Measurements from ENCODE around the gene UPB1.
"Not testable (repeated sequence)": the region's sequence is repeated elsewhere in the genome, so short reads cannot be mapped to it uniquely, and the experiment has no call there.

Gene UPB1

DNA sequence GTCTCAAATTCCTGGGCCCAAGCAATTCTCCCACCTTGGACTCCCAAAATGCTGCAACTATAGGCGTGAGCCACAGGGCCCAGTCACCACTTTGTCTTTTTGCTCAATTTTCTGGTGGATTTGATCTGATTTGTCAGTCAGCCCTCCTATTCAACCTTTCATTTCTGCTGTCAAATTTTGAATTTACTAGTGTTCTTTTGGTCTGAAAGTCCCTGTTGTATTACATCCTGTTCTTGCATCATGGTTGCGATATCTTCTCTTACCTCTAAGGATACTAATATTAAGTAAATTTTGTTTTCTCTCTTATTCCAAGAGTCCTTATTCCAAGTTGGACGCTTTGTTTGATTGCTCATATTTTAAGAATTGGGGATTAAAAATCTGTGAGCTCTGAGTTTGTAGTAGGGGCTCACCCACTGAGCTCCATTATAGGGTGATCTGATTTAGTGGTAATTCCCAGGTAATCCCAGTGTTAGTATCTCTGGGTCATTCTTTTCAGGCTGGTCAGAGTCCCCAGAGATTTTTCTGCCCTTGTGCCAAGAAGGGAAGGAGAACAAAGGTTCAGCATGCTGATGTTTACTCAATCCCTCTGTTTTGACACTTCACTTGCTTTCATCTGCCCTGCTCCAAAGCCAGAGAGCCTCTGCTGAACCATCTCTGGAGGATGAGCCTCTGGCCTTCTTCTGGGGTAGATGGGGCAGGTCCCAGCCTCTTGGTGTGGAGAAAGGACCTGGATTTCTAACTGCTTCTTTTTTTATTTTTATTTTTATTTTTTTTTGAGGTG, 10.0 kb downstream of the UPB1 start:
- DNase-seq = no peak

DNA sequence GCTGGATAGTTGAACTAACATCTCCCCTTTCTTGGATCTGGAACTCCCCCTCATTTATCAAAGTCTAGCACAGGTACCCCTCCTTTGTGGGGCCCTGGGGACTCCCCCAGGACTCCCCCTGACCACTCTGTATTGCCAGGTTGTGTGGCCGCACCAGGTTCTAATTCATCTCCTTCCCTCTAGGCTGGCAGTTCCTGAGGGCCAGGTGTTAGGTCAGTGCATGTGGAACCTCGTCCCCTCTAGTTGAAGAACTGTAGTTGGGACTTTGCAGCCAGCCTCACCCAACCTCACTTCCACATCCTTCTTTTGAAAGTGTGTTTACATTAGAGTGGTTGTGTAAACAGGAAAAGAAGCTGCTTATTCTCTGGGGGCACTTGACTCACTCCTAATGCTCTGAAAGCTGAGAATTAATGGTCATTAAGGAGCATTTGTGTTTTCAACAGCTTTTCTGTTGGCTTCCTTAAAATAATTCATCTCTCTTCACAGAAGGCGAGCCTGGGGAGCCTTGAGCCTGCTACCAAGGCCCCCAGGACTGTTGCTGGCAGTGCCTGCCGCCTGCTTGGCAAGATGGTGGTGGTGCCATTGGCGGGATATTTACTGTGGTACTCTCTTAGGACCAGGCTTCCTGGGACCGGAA, 11.8 kb downstream of the UPB1 start:
- DNase-seq = no peak

DNA sequence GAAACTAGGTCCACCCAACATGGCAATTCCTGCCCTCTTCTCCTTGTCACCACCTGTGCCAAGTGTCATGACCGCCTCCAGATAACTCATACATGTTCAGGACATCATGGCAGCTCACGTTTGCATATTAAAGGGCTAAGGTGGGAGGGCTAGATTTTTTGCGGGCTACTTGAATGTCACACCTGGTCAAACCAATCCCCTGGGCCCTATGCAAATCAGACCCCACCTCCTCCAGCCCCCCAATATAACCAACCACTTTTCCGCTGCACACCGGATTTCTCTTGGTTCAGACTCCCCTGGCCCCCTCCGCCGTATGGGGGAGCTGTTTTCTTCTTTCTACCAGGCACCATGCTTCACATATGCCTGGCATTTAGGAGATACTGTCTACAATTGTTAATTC, 12.6 kb downstream of the UPB1 start:
- no peak for DNase-seq

DNA sequence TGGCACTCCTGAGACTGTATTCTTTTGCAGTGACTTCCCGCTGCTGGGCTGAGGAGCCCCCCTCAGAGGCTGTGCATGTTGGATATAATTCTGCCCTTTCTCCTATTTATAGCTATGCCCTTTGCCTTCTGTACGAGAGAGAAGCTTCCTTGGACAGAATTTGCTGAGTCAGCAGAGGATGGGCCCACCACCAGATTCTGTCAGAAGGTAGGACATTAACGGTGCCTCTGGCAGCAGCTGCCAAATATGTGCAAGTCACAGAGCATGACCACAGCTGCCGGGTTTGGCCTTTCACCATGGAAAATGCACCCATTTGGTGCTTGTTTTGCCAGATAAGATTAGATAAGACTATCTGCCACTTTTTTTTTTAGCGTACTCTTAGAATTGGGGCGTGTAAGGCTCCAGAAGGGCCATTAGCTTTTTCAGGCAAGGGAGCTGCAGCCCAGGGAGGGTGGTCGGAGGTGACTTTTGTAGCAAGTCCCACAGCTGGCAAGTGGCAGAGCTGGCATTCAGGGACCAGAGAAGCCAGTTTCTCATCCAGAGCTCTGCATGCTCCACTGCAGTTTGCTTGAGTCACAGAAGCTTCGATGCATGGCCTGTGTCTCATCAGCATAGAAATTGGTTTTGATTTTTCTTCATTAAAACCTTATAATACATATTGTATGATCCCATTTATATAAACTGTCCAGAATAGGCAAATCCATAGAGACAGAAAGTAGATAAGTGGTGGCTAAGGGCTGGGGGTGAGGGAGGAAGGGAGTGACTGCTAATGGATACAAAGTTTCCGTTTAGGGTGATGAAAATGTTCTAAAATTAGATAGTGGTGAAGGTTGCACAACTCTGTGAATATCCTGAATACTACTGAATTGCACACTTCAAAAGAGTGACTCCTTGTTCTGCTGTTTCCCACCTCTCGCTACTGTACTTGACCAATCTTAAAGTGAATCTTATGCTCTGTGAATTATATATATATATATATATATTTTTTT, 15.8 kb downstream of the UPB1 start:
- peak; percentile 4 for DNase-seq

DNA sequence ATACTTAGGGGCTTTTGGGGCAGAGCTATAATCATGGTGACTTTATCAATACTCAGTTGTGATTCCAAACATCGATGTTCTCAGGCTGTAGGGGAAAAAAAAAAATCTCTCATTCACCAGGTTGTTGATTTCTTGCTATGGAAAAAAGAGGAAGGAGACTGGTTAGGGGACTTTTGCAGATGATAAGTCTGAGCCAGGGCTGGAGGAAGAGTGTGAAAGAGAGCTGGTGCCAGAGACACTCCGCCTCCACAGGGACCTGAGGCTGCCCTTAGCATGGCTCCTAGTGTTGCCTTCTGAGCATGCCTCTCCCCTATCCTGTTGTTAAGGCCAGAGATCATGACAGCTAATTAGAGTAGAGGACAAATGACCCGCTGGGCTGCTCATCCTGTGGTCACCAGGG, 16.9 kb downstream of the UPB1 start:
- no peak for DNase-seq

DNA sequence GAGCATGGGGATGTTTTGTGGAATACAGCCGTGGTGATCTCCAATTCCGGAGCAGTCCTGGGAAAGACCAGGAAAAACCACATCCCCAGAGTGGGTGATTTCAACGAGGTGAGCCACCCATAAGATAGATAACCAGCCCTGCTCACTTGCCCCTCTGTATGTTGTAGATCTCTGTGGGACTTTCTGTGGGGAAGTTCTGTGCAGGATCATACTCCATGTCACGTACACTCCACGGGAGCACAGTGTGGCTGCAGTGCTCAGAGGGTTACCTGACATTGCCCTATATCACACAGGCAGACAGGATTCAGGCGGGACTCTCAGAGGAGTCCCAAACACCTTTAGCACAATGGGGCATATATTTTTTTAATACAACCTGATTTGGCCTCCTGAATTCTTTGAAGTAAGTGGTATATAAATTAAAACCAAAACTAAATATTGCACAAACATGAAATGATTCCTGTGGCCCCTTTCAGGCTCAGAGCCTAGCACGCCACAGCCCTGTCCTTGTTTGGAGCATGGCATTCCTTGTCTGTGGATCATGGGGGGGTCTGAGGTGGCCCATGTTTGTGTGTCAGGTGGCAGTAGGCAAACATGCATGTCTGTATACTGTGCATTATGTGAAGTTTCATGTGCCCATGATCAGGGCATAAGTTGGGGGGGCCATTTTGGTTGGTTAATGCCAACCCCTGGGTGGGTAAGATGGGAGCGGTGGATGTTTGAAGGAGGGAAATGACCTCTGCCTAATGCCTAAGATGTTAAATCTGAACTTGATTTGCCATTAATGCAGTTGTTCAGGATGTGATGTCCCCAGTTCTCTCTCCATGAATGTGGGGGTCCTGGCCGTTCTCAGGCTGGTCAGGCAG, 18.5 kb downstream of the UPB1 start:
- no peak for DNase-seq

DNA sequence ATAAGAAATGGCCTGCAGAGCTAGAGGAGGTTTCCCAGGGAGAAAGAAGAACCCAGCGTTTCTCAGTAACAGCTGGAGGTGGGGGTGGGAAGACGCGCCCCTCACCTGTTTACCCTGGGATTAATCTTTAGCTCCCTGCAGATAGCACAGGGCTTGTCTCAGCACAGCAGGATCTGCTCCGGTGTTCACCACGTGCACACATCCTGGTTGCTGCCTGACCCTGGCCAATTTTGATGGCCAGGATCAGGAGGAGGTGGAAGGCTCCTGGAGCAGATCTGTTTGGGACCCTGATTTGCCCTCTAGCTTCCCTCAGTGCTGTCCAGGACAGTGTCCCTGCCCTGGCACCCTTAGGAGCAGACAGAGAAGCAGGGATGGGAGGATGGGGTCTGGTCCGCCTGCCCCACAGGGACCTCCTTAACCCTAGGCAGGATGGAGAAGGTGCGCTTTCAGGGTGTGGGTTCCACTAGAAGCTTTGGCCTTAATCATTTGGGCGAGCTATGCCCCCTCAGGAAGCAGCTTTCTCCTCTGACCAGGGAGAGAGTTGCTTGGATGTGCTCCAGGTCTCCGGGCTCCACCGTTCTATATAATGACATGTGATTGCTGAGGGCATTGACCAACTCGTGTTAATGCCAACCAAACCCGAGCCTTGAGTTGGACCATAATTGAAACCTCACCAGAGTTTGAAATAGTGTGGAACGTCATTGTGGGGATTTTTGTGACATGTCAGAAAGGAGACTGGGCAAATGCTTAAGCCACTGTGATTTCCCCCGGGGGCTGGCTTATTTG, 19.3 kb downstream of the UPB1 start:
- DNase-seq = no peak

DNA sequence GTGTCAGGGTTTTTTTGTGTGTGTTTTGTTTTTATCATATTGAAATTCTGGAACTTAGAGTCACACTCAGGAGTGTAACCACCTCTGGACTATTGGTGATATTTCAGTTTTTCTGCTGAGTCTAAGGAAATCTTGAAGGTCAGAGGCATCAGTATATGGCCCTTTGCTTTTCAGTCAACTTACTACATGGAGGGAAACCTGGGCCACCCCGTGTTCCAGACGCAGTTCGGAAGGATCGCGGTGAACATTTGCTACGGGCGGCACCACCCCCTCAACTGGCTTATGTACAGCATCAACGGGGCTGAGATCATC, 19.9 kb downstream of the UPB1 start:
- no peak for DNase-seq

DNA sequence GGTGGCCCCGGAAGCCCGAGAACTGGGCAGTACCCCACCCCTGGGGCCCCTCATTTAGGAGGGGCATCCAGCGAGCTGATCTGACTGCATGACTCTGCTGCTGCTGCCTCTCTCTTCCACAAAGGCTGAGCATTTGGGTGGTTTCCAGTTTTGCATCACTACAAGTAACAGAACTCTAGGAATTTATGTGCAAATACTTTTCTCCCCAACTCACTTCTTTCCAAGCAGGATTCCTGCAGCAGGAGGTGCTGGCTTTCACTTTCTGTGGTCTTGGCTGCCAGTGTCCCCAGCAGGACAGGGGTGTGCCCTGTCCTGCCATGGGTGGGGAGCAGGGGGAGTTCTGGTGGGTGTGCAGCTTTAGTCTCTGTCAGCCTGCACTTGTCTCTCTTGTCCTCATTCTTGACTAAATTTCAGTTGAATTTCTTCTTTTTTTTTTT, 21.2 kb downstream of the UPB1 start:
- peak; percentile 69 for DNase-seq

DNA sequence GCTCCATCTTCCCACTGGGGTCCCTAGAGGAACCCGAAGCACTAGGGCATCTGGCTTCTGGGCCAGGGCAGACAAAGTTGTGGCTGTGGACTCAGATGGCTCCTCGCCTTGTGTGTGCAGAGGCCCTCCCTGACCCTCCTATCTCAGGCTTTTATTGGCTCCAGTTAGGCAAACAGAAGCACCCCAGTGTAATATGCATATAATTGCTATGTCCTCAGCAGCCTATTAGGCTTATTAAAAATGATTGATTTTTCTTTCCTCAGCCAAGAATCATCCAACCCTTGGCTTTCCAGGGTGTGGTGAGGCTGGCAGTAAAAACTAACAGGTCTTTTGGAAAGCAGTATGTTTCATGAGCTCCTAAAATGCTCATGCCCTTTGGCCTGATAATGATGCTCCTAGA, 22.3 kb downstream of the UPB1 start:
- DNase-seq = no peak

DNA sequence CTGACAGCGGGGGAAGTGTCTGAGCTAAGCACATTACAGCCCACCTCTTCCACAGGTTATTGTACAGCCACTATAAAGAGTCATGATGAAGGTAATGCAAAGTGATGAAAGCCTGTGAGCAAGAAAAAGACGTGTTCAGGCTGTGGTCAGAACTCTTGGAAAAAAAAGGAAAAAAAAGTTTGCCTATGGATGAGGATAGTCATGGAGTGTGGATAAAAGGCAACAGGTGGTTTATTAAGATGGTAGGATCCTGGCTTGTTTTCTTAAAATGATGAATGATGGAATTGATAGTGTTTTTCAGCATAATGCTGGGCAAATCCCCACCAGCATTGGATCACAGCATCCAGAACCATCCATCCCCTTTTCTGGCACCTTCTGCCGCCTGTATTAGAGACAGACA, 23.1 kb downstream of the UPB1 start:
- no peak for DNase-seq

DNA sequence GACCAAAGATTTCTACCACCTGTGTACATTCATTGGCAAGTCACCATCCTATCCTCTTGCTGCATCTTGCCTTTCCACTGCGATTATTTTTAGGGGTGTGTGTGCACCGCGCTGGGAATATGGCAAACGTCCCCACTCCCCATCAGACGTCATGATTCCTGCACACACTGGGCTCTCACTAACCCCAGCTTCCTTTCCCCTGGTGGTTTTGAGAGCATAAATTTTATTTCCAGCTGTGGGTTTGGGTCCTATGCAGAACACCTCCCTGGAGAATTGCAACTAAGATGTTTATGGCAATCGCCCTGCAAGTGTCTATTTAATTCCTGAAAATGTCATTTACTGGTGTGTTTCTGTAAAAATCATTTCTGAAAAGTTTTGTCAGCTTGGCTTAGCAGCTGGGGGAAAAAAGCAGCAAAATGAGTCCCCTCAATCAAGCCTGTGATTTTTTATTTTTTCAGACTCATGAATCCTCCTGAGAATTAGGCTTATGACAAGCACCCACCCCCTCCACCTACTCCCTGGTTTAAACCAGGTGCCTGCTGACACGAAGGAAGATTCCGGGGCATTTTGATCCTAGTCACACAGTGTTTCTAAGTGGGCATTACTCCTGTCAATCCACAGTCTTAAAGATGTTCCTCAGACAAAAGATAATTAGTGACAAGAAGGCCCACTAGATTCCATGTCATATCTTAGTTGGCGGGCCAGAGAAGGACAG, 23.8 kb downstream of the UPB1 start:
- no peak for DNase-seq

DNA sequence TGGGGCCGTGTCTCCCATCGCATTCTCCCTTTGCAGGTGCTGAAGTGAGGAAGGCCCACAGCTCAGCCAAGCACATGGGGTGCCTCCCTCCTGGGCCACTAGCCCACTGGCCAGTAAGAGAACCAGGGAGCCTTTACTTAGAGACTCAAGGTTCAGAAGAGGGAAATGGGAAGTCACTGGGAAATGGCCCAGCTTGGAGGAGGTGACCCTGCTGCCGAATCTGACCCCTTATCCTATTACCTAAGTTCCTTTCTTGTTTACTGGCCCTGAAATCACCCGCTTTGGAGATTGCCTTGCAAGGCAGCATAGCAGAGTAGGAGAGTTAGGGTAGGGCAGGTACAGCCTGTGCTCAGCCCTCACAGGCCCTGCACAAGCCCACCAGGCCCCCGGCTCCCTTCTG, 24.4 kb downstream of the UPB1 start:
- DNase-seq = no peak

DNA sequence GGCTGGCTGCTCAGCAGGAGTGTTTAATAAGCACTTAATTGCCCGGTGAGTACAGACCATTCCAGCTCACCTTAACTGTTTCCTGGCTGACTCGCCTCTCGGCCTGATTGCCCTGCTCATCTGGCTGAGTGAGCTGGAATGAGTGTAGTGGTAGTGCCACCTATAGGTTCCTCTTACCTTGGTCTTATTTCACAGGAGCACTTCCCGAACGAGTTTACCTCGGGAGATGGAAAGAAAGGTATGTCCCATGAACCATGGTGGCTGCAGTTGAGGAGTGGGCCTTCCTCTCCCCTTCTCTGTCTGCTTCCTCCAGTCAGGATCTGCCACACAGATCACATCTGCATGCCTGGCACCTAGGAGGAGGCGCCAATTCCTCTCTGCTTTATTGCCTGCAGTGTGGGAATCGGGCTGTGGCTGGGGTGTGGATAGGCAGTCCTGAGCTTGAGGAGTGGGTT, 26.7 kb downstream of the UPB1 start:
- peak; percentile 56 for DNase-seq

DNA sequence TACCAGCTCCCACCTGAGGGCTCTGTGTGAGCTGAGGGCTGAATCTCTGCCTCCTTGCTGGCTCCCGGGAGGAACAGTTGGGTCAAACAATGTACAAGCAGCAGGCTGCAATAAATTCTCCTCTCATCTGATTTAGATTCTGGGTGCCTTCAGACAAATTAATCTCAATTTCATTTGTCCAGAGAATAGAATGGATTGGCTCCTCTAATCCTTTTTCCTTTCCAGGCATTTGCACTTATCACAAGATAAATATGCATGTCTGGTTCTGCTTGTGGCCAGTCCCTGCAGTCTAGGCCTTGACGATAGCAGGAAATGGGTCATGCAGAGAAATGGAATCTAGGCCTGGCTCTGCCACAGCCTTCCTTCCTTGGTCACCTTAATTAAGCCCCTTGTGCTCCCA, 28.7 kb downstream of the UPB1 start:
- no peak for DNase-seq

DNA sequence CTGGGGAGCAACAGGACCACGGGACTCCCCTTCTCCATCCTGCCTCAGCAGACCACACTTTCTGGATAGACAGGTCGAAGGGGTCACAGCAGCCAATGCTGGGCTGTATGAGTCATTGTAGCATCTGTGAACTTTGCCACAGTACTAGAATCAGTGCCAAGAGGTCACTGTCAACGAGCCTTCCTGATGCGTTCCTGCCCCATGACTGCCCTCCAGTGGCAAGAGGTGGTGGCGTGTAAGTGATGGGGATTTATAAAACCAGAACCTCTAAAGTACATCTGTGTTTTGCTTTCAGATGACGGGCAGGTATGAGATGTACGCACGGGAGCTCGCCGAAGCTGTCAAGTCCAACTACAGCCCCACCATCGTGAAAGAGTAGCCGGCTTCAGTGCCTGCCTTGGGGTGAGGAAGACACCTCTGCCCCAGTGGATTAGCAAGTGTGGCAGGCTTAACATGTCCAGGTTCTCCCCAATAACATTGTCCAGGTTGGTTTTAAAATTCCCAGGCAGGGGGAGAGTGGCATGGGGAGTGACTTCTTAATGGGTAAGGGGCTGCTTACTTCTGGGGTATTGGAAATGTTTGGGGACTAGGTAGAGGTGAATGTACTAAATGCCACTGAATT, 30.4 kb downstream of the UPB1 start:
- peak; percentile 2 for DNase-seq

DNA sequence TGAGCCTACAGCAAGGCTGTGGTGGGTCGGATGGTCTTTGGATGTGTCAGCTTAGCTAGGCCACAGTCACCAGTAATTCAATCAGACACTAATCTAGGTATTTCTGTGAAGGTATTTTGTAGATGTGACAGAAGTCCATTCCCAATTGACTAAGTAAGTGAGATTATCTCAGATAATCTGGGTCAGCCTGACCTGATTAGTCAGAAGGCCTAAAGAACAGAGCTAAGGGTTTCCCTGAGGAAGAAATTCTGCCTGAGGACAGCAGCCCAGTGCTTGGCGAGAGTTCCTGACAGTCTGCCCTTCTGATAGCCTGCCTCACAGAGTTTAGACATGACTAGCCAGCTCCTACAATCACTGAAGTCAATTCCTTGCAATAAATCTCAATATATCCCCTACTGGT, 31.1 kb downstream of the UPB1 start:
- no peak for DNase-seq

DNA sequence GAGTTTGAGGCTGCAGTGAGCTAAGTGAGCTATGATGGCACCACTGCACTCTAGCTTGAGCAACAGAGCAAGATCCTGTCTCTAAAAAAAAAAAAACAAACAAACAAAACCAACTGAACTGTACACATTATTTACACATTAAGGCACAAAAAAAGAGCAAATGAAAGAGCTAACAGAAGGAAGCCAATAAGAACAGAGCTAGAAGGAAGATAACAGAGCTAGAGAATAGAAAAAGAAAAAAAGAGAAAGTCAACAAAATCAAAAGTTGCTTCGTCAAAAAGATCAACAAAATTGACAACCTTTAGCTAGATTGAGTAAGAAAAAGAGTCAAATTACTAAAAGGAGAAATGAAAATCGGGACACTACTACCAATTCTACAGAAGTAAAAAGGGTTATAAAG, 34.8 kb downstream of the UPB1 start:
- no peak for DNase-seq

DNA sequence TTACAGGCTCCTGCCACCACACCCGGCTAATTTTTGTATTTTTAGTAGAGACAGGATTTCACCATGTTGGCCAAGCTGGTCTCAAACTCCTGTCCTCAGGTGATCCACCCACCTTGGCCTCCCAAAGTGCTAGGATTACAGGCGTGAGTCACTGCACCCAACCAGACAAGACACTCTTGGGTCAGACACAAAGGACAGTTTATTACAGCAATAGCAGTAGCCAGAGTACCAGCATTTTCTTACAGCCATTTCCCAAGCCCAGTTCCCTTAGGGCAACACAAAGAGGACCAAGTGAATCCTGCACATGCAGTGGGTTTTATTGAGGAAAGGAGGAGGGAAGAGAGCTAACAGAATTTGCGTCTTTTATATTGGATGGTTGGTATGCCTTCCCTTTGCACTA, 35.8 kb downstream of the UPB1 start:
- not testable (repeated sequence) for DNase-seq

DNA sequence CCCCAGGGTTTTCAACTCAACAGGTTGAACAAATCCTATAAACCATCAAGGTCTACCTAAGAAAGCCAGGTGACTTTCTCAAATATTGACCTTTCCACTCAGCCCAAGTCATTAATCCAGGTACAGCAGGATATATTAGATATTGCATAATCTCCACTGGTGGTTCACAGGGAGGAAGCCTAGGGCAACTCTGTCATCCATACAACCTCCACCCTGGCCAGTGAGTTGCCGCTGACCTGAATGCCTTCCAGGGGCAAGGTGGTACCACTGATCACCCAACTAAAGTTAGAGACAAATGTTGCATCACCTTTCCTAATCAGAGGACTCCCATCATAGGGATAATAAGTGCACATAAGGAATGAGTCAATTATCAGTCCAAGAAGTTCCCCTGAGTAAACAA, 36.9 kb downstream of the UPB1 start:
- no peak for DNase-seq

DNA sequence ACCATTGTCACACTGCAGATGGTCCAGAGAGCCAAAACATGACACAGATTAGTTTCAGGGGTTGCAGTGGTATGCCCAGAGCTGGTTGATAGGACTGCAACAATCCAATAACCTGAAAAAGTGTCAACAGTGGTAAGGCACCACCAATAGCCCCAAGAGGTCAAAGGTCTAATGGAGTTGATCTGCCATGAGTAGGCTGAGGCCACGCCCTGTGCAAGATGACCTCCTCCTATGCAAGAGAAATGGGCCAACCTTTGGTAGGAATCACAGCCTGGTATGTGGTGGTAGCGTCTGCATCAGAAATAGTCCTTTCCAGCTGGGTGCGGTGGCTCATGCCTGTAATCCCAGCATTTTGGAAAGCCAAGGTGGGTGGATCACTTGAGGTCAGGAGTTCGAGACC, 40.2 kb downstream of the UPB1 start:
- no peak for DNase-seq

Measured in NCI-H226 (cell line).